Measurements from ENCODE around the gene CFAP107.

GRCh38 chr1:12771186-12771585 is 25.2 kb downstream of the CFAP107 start:
- TF ChIP-seq CTCF (IDR thresholded peaks at IDR 0.05) (no peak), POLR2A (IDR thresholded peaks at IDR 0.05) (no peak)
